ENCODE data around the gene DOK6. TPM values are rescaled to one million over a fixed set of nuclear protein-coding genes. Genes with fewer than 3 reads are reported as not detected.

Gene DOK6
- total RNA-seq, 1 donor from 2014 or later: 0.43 TPM

- peaks cover 14% of the 10 kb centered on the region for H3K9me3 ChIP-seq (ENCODE audit: low read depth)
- Mint-ChIP-seq H3K36me3 (peaks cover 5% of the 10 kb centered on the region), H3K9me3 (peaks cover 24% of the 10 kb centered on the region), H3K4me1 (peaks cover 20% of the 10 kb centered on the region), H3K27ac (no peak overlapping the region), H3K27me3 (ENCODE audit: insufficient read depth, low read depth) (no peaks in the 10 kb centered on the region), H3K4me3 (no peak overlapping the region)
- H3K79me2 ChIP-seq (ENCODE audit: low read depth): no peaks in the 10 kb centered on the region
- TF ChIP-seq, protein P1, sequence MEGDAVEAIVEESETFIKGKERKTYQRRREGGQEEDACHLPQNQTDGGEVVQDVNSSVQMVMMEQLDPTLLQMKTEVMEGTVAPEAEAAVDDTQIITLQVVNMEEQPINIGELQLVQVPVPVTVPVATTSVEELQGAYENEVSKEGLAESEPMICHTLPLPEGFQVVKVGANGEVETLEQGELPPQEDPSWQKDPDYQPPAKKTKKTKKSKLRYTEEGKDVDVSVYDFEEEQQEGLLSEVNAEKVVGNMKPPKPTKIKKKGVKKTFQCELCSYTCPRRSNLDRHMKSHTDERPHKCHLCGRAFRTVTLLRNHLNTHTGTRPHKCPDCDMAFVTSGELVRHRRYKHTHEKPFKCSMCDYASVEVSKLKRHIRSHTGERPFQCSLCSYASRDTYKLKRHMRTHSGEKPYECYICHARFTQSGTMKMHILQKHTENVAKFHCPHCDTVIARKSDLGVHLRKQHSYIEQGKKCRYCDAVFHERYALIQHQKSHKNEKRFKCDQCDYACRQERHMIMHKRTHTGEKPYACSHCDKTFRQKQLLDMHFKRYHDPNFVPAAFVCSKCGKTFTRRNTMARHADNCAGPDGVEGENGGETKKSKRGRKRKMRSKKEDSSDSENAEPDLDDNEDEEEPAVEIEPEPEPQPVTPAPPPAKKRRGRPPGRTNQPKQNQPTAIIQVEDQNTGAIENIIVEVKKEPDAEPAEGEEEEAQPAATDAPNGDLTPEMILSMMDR (IDR thresholded peaks at IDR 0.05): no peak
- TF ChIP-seq EZH2 (IDR thresholded peaks at IDR 0.05) (no peak), EZH2phosphoT487 (IDR thresholded peaks at IDR 0.05) (no peak)
- no peak overlapping the region for H3K27ac ChIP-seq
- H3K9ac ChIP-seq: no peak overlapping the region
- H3K27me3 ChIP-seq: no peaks in the 10 kb centered on the region
- DNase-seq (ENCODE audit: low spot score): no peak
- H3K4me3 ChIP-seq: no peak overlapping the region
- no peak overlapping the region for H3K4me2 ChIP-seq
- H2AFZ ChIP-seq (replicated peaks): no peak overlapping the region
- no peaks in the 10 kb centered on the region for H3F3A ChIP-seq (ENCODE audit: low read depth)
- no peaks in the 10 kb centered on the region for H3K36me3 ChIP-seq
- no peaks in the 10 kb centered on the region for H3K4me1 ChIP-seq
- H4K20me1 ChIP-seq (ENCODE audit: low read depth): no peaks in the 10 kb centered on the region
These were observed 318.3 kb downstream of the DOK6 start for GRCh38 chr18:69718912-69719547.

GRCh38 chr18:69720422-69720821 is 319.7 kb downstream of the DOK6 start:
- Histone ChIP-seq H3K36me3 (no peaks in the 10 kb centered on the region), H3K9me3 (ENCODE audit: low read depth) (peaks cover 14% of the 10 kb centered on the region), H3F3A (ENCODE audit: low read depth) (no peaks in the 10 kb centered on the region), H3K79me2 (ENCODE audit: low read depth) (no peaks in the 10 kb centered on the region), H3K27me3 (no peaks in the 10 kb centered on the region), H3K9ac (no peak overlapping the region), H3K4me1 (no peaks in the 10 kb centered on the region), H3K4me3 (no peak overlapping the region), H3K4me2 (no peak overlapping the region), H3K27ac (no peak overlapping the region), H2AFZ (replicated peaks) (no peak overlapping the region), H4K20me1 (ENCODE audit: low read depth) (no peaks in the 10 kb centered on the region)
- no peak overlapping the region for H3K27ac Mint-ChIP-seq
- peaks cover 26% of the 10 kb centered on the region for H3K9me3 Mint-ChIP-seq
- TF ChIP-seq EZH2 (IDR thresholded peaks at IDR 0.05) (no peak), EZH2phosphoT487 (IDR thresholded peaks at IDR 0.05) (no peak)
- TF ChIP-seq, protein P1 (IDR thresholded peaks at IDR 0.05): no peak
- H3K27me3 Mint-ChIP-seq (ENCODE audit: insufficient read depth, low read depth): no peaks in the 10 kb centered on the region
- H3K4me3 Mint-ChIP-seq: no peak overlapping the region
- peaks cover 19% of the 10 kb centered on the region for H3K4me1 Mint-ChIP-seq
- DNase-seq (ENCODE audit: low spot score): no peak
- H3K36me3 Mint-ChIP-seq: peaks cover 5% of the 10 kb centered on the region

DNA sequence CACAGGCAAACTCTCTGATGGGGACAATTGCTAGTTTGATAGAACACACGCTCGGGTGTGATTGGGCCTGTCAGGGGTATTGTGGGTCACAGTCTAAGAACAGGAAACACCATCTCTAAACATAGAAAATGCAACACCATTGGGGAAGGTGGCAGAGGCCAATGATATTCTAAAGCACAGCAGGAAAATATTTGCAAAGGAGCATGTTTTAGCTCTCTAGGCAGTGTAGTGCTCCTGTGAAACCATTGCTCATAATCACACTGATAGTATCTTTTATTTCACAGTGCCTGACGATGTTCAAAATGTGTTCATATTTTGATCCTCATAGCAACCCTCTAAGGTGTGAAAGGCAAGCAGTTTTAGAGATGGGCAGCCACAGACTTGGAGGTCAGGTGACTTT is 322.7 kb downstream of the DOK6 start:
- Histone ChIP-seq H3K4me3 (no peak overlapping the region), H3K79me2 (ENCODE audit: low read depth) (no peaks in the 10 kb centered on the region), H2AFZ (replicated peaks) (no peak overlapping the region), H3K9me3 (ENCODE audit: low read depth) (peaks cover 12% of the 10 kb centered on the region), H3K27ac (no peak overlapping the region), H4K20me1 (ENCODE audit: low read depth) (no peaks in the 10 kb centered on the region), H3K4me1 (no peaks in the 10 kb centered on the region), H3K27me3 (no peaks in the 10 kb centered on the region), H3K9ac (no peak overlapping the region), H3K36me3 (no peaks in the 10 kb centered on the region), H3K4me2 (no peak overlapping the region), H3F3A (ENCODE audit: low read depth) (no peaks in the 10 kb centered on the region)
- H3K27ac Mint-ChIP-seq: peak overlapping the region; percentile 23
- peaks cover 12% of the 10 kb centered on the region for H3K9me3 Mint-ChIP-seq
- no peak overlapping the region for H3K4me3 Mint-ChIP-seq
- H3K4me1 Mint-ChIP-seq: peaks cover 17% of the 10 kb centered on the region
- TF ChIP-seq EZH2phosphoT487 (IDR thresholded peaks at IDR 0.05): no peak
- TF ChIP-seq EZH2 (IDR thresholded peaks at IDR 0.05): no peak
- TF ChIP-seq, protein P1 (IDR thresholded peaks at IDR 0.05): no peak
- H3K36me3 Mint-ChIP-seq: peaks cover 5% of the 10 kb centered on the region
- no peak for DNase-seq (ENCODE audit: low spot score)
- no peaks in the 10 kb centered on the region for H3K27me3 Mint-ChIP-seq (ENCODE audit: insufficient read depth, low read depth)
